ENCODE measurements around the gene PIP5KL1. TPM values are rescaled to one million over a fixed set of nuclear protein-coding genes. Genes with fewer than 3 reads are reported as not detected.

PIP5KL1 gene
- total and polyA plus RNA-seq, 4 donors, result 2.0 to 9.0 (median 4.9) TPM

- no peaks in the 10 kb centered on the region for H3K36me3 ChIP-seq (ENCODE audit: control insufficient read depth in 4 of 4, insufficient read depth in 4 of 4, low read length in 4 of 4)
- no peak for TF ChIP-seq CTCF (IDR thresholded peaks at IDR 0.05; ENCODE audit: control extremely low read depth, extremely low read depth)
- 49 to 72% methylated on average over 6 of the region's 6 CpGs for WGBS, 2 donors
- H3K4me3 ChIP-seq, result no peak overlapping the region
- H3K4me1 ChIP-seq (ENCODE audit: control insufficient read depth in 5 of 5, insufficient read depth in 5 of 5, low read length in 5 of 5), result peaks cover 25 to 77% (median 49%) of the 10 kb centered on the region in 5 donors
- peak overlapping the region; percentile 91 for H3K27ac ChIP-seq (ENCODE audit: low read depth in 1 of 2, low read length in 1 of 2)
- peak overlapping the region in 1 of 2 donors; percentile 59 for H3K9ac ChIP-seq (ENCODE audit: insufficient read depth in 1 of 2, low read length in 2 of 2)
- no peaks in the 10 kb centered on the region for H3K9me3 ChIP-seq (ENCODE audit: control insufficient read depth in 4 of 4, insufficient read depth in 3 of 4, low read length in 3 of 4)
- ATAC-seq (ENCODE audit: insufficient read depth, low FRiP score) (no peak), DNase-seq (no peak)
- no peaks in the 10 kb centered on the region for H3K27me3 ChIP-seq (ENCODE audit: control insufficient read depth in 3 of 3, insufficient read depth in 3 of 3, low read length in 2 of 3)
Observed at GRCh38 chr9:127965953-127966352, 35.4 kb upstream of the PIP5KL1 start.

GRCh38 chr9:127963359-127964064 lies 32.9 kb upstream of the PIP5KL1 start:
- H3K9me3 ChIP-seq (ENCODE audit: control insufficient read depth in 4 of 4, insufficient read depth in 3 of 4, low read length in 3 of 4), result no peaks in the 10 kb centered on the region
- ATAC-seq (ENCODE audit: insufficient read depth, low FRiP score) (no peak), DNase-seq (no peak)
- no peak overlapping the region for H3K9ac ChIP-seq (ENCODE audit: insufficient read depth in 1 of 2, low read length in 2 of 2)
- WGBS, 2 donors, result 84 to 93% methylated on average over 19 of the region's 19 CpGs
- H3K4me1 ChIP-seq (ENCODE audit: control insufficient read depth in 5 of 5, insufficient read depth in 5 of 5, low read length in 5 of 5), result peaks cover 22 to 63% (median 36%) of the 10 kb centered on the region in 5 donors
- no peak for TF ChIP-seq CTCF (IDR thresholded peaks at IDR 0.05; ENCODE audit: control extremely low read depth, extremely low read depth)
- no peaks in the 10 kb centered on the region for H3K27me3 ChIP-seq (ENCODE audit: control insufficient read depth in 3 of 3, insufficient read depth in 3 of 3, low read length in 2 of 3)
- no peak overlapping the region for H3K4me3 ChIP-seq
- no peaks in the 10 kb centered on the region for H3K36me3 ChIP-seq (ENCODE audit: control insufficient read depth in 4 of 4, insufficient read depth in 4 of 4, low read length in 4 of 4)
- peak overlapping the region in 1 of 2 donors; percentile 51 for H3K27ac ChIP-seq (ENCODE audit: low read depth in 1 of 2, low read length in 1 of 2)

GRCh38 chr9:127963041-127963358 lies 32.4 kb upstream of the PIP5KL1 start:
- no peaks in the 10 kb centered on the region for H3K9me3 ChIP-seq (ENCODE audit: control insufficient read depth in 4 of 4, insufficient read depth in 3 of 4, low read length in 3 of 4)
- no peaks in the 10 kb centered on the region for H3K36me3 ChIP-seq (ENCODE audit: control insufficient read depth in 4 of 4, insufficient read depth in 4 of 4, low read length in 4 of 4)
- H3K9ac ChIP-seq (ENCODE audit: insufficient read depth in 1 of 2, low read length in 2 of 2), result peak overlapping the region in 1 of 2 donors; percentile 34
- no peak for TF ChIP-seq CTCF (IDR thresholded peaks at IDR 0.05; ENCODE audit: control extremely low read depth, extremely low read depth)
- DNase-seq (no peak), ATAC-seq (ENCODE audit: insufficient read depth, low FRiP score) (no peak)
- 88 to 90% methylated on average over 3 of the region's 3 CpGs for WGBS, 2 donors
- H3K27me3 ChIP-seq (ENCODE audit: control insufficient read depth in 3 of 3, insufficient read depth in 3 of 3, low read length in 2 of 3), result no peaks in the 10 kb centered on the region
- peaks cover 19 to 57% (median 33%) of the 10 kb centered on the region in 5 donors for H3K4me1 ChIP-seq (ENCODE audit: control insufficient read depth in 5 of 5, insufficient read depth in 5 of 5, low read length in 5 of 5)
- H3K4me3 ChIP-seq, result no peak overlapping the region
- H3K27ac ChIP-seq (ENCODE audit: low read depth in 1 of 2, low read length in 1 of 2), result no peak overlapping the region

DNA sequence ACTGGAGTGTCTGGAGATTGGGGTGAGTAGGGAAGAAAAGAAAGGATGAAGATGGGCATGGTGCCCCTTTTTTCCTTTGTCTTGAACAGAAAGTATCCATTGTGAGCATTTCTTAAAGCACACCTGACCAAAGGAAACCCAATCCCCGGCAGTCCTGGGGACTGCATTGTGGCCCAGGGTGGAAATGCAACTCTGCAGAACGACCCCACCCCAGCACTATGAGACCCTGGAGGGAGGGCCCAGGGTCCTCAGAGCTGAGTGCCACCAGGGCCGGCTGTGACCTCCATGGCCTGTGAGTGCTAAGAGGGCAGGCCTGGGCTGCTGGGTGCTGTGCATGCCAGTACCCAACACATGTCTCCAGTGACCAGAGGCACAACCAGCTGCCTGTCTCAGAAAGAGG lies 31.7 kb upstream of the PIP5KL1 start:
- WGBS, 2 donors, result 58 to 70% methylated on average over 3 of the region's 3 CpGs
- TF ChIP-seq CTCF (IDR thresholded peaks at IDR 0.05; ENCODE audit: control extremely low read depth, extremely low read depth), result no peak
- ATAC-seq (ENCODE audit: insufficient read depth, low FRiP score), result no peak

More for the DNA sequence above, 31.7 kb upstream of the PIP5KL1 start:
- peaks cover 14 to 50% (median 26%) of the 10 kb centered on the region in 5 donors for H3K4me1 ChIP-seq (ENCODE audit: control insufficient read depth in 5 of 5, insufficient read depth in 5 of 5, low read length in 5 of 5)
- H3K9ac ChIP-seq (ENCODE audit: insufficient read depth in 1 of 2, low read length in 2 of 2), result no peak overlapping the region
- H3K36me3 ChIP-seq (ENCODE audit: control insufficient read depth in 4 of 4, insufficient read depth in 4 of 4, low read length in 4 of 4), result no peaks in the 10 kb centered on the region
- H3K27ac ChIP-seq (ENCODE audit: low read depth in 1 of 2, low read length in 1 of 2), result no peak overlapping the region
- H3K27me3 ChIP-seq (ENCODE audit: control insufficient read depth in 3 of 3, insufficient read depth in 3 of 3, low read length in 2 of 3), result no peaks in the 10 kb centered on the region
- H3K9me3 ChIP-seq (ENCODE audit: control insufficient read depth in 4 of 4, insufficient read depth in 3 of 4, low read length in 3 of 4), result no peaks in the 10 kb centered on the region
- no peak for DNase-seq
- no peak overlapping the region for H3K4me3 ChIP-seq
